ENCODE results near the gene CAMTA1. TPM values are rescaled to one million over a fixed set of nuclear protein-coding genes. Genes with fewer than 3 reads are reported as not detected.

The CAMTA1 gene
- total RNA-seq, 1 experiment from 2014 or later = 69.5 TPM

DNA sequence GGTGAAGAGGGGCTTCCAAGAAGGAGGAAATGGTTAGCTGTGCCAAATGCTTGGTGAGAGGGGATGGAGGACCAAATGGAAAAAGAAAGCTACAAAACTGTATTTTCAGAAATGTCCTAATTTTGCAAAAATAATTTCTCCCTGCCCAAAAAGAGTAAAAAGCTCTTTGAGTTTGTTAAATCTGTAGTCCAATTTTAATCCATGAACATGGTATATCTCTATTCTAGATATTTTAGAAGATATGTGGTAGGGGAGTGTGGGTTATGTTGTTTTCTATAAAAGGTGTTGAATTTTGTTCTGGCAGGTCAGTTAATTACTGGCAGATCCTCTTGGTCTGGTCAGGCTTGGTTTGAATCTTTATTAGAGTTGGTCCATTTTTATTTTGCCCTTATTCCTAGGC, 511.7 kb downstream of the CAMTA1 start (continued):
- TF ChIP-seq, protein P1, sequence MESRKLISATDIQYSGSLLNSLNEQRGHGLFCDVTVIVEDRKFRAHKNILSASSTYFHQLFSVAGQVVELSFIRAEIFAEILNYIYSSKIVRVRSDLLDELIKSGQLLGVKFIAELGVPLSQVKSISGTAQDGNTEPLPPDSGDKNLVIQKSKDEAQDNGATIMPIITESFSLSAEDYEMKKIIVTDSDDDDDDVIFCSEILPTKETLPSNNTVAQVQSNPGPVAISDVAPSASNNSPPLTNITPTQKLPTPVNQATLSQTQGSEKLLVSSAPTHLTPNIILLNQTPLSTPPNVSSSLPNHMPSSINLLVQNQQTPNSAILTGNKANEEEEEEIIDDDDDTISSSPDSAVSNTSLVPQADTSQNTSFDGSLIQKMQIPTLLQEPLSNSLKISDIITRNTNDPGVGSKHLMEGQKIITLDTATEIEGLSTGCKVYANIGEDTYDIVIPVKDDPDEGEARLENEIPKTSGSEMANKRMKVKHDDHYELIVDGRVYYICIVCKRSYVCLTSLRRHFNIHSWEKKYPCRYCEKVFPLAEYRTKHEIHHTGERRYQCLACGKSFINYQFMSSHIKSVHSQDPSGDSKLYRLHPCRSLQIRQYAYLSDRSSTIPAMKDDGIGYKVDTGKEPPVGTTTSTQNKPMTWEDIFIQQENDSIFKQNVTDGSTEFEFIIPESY (IDR thresholded peaks at IDR 0.05; ENCODE audit: extremely low read depth, insufficient replicate concordance, low read length) = no peak
- TF ChIP-seq TCF7L2 (IDR thresholded peaks at IDR 0.05; ENCODE audit: borderline replicate concordance, extremely low read depth, insufficient read depth, insufficient read length) (no peak), POLR2AphosphoS5 (IDR thresholded peaks at IDR 0.05; ENCODE audit: low read depth, low read length) (no peak), CBX3 (IDR thresholded peaks at IDR 0.05; ENCODE audit: low read depth) (no peak)

GRCh38 chr1:7298145-7298544, 512.9 kb downstream of the CAMTA1 start:
- no peak for ATAC-seq
- DNase-seq (ENCODE audit: low read depth, low spot score) = no peak
- no TSS peak for BruUV-seq (replicated peaks)
- POLR2A ChIA-PET = no interaction called here
- Histone ChIP-seq H3K9ac (ENCODE audit: low read length) (no peak overlapping the region), H3K9me2 (ENCODE audit: insufficient read depth) (no peaks in the 10 kb centered on the region), H3K9me3 (ENCODE audit: control insufficient read depth in 1 of 2, insufficient read depth in 1 of 2, low read depth in 1 of 2, low read length in 2 of 2) (peaks cover 0 to 9% of the 10 kb centered on the region in 2 experiments; a peak in 1 of 4 replicates), H4K20me1 (ENCODE audit: insufficient read depth) (no peaks in the 10 kb centered on the region), H3K79me2 (ENCODE audit: insufficient read depth, low read length) (no peaks in the 10 kb centered on the region), H2AFZ (ENCODE audit: low read depth, low read length, poor library complexity, severe bottlenecking) (no peak overlapping the region), H3K4me1 (ENCODE audit: control insufficient read depth in 1 of 2, insufficient read depth in 2 of 2, low read length in 2 of 2) (peaks cover 45 to 49% of the 10 kb centered on the region in 2 experiments), H3K36me3 (ENCODE audit: control insufficient read depth in 1 of 2, insufficient read depth in 2 of 2, low read length in 2 of 2) (no peaks in the 10 kb centered on the region), H3K27me3 (ENCODE audit: insufficient read depth, low read length) (no peaks in the 10 kb centered on the region), H3K4me2 (ENCODE audit: low read length) (no peak overlapping the region), H3K4me3 (replicated peaks in 1 of 2; ENCODE audit: low read depth in 1 of 2, low read length in 2 of 2) (no peak overlapping the region), H3K27ac (ENCODE audit: low read depth, low read length) (peak overlapping the region; percentile 85; the same call in 1 of the 2 replicates)
- RAD21 ChIA-PET (ENCODE audit: low non-redundant PET in 1 of 2, low total read pairs in 2 of 2, uncharacterized antibody in 2 of 2, unreplicated experiment in 2 of 2) = no interaction called here
- CTCF ChIA-PET = no interaction called here
- no peak for TF ChIP-seq EZH2 (IDR thresholded peaks at IDR 0.05)
- TF ChIP-seq, protein P2, sequence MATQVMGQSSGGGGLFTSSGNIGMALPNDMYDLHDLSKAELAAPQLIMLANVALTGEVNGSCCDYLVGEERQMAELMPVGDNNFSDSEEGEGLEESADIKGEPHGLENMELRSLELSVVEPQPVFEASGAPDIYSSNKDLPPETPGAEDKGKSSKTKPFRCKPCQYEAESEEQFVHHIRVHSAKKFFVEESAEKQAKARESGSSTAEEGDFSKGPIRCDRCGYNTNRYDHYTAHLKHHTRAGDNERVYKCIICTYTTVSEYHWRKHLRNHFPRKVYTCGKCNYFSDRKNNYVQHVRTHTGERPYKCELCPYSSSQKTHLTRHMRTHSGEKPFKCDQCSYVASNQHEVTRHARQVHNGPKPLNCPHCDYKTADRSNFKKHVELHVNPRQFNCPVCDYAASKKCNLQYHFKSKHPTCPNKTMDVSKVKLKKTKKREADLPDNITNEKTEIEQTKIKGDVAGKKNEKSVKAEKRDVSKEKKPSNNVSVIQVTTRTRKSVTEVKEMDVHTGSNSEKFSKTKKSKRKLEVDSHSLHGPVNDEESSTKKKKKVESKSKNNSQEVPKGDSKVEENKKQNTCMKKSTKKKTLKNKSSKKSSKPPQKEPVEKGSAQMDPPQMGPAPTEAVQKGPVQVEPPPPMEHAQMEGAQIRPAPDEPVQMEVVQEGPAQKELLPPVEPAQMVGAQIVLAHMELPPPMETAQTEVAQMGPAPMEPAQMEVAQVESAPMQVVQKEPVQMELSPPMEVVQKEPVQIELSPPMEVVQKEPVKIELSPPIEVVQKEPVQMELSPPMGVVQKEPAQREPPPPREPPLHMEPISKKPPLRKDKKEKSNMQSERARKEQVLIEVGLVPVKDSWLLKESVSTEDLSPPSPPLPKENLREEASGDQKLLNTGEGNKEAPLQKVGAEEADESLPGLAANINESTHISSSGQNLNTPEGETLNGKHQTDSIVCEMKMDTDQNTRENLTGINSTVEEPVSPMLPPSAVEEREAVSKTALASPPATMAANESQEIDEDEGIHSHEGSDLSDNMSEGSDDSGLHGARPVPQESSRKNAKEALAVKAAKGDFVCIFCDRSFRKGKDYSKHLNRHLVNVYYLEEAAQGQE (IDR thresholded peaks at IDR 0.05; ENCODE audit: low read depth) = no peak
- no peak for TF ChIP-seq JUND (IDR thresholded peaks at IDR 0.05)
- no peak for TF ChIP-seq SP1 (IDR thresholded peaks at IDR 0.05; ENCODE audit: low read depth)
- TF ChIP-seq ZNF274 (IDR thresholded peaks at IDR 0.05; ENCODE audit: low read depth, low read length) = no peak
- no peak for TF ChIP-seq TCF7L2 (IDR thresholded peaks at IDR 0.05; ENCODE audit: borderline replicate concordance, extremely low read depth, insufficient read depth, insufficient read length)
- intact Hi-C loops (cut with micrococcal nuclease) = loop anchor here (2.0 kb wide), 1 partner anchor 31 kb away; no protein-coding TSS in a partner anchor

All from HCT116 (cell line).